GM12892 (cell line): ENCODE data around the gene STRA6.

ENCODE experiments used
- DNase-seq: peaks from one replicate; pipeline ENCODE4 v3.0.0; 2011; ENCODE audit not compliant: insufficient read length
- FAIRE-seq: peaks from 2 replicates; lab custom pipeline; 2011; peaks lifted over from hg19 to GRCh38; lab: Jason Lieb, UNC
- POLR2A ChIP-seq: IDR thresholded peaks from 2 replicates; pipeline ENCODE4 v1.6.1; 2011; ENCODE audit warnings: low read depth, low read length, control low read depth
- POLR2AphosphoS5 ChIP-seq: IDR thresholded peaks from 2 replicates; pipeline ENCODE4 v1.6.1; 2011; ENCODE audit warnings: low read depth, low read length, control low read depth
- TAF1 ChIP-seq: IDR thresholded peaks from 2 replicates; pipeline ENCODE4 v1.6.1; 2011; ENCODE audit warnings: low read depth, mild to moderate bottlenecking, control low read depth, low read length, borderline replicate concordance

STRA6 gene

GRCh38 chr15:74211656-74212055 is 9.1 kb upstream of the STRA6 start:
- no peak for TF ChIP-seq POLR2AphosphoS5
- TF ChIP-seq POLR2A = no peak
- no peak for TF ChIP-seq TAF1
- DNase-seq (no peak), FAIRE-seq (peak; percentile 33)

DNA sequence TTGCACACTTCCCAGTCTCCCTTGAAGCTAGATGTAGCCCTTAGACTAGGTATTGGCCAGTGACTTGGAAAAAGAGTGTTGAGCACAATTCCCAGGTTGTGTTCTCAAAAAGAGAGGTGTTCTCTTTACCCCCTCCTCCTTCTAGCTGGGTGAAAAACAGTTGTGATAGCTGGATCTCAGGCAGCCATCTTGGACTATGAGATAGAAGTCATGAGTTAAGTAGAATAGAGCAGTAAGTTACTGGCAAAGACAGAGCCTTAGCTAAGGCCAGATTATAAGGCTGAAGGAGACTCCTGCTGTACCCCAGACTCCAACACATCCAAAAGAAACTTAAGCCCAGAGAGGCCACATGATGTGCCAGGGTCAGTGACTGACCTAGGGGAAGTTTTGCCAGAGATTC is 8.1 kb upstream of the STRA6 start:
- FAIRE-seq (no peak), DNase-seq (no peak)
- TF ChIP-seq TAF1 (no peak), POLR2AphosphoS5 (no peak), POLR2A (no peak)

GRCh38 chr15:74209997-74210671 is 7.5 kb upstream of the STRA6 start:
- TF ChIP-seq TAF1 (no peak), POLR2A (no peak), POLR2AphosphoS5 (no peak)
- peak; percentile 81 for FAIRE-seq
- no peak for DNase-seq

GRCh38 chr15:74209560-74209958 is 7.0 kb upstream of the STRA6 start:
- FAIRE-seq = no peak

DNA sequence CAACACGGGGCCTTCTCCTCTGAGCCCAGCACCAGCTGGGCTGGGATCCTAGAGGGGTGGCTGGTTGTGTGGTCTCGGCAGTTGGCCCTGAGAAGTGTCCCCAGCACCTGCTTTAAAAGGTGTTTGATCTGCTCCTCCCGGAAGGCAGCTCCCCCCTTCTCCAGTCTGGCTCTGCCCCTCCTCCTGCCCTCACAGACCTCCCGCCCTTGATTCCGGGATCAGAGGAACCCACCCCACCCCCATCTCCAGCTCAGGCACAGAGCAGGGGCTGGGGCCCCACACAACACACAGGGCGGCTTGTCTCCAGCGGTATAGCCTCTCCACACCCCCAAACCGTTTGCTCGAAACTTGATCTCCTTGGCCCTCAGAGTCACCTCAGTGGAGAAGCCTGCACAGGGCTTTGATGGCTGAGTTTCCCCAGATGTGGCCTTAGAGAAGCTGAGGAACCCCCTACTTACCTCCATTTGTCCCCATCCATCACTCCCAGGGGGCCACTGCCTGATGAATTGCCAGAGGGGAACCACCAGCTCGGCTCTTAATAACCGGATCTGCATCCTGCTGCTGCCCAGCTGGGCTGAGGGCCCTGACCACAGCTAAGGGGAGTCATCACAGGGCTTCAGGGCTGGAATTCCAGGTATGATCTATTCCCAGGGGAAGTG is 6.4 kb upstream of the STRA6 start:
- FAIRE-seq = no peak
- TF ChIP-seq TAF1 (no peak), POLR2A (no peak), POLR2AphosphoS5 (no peak)
- DNase-seq = no peak

More at GRCh38 chr15:74209560-74209958, 7.0 kb upstream of the STRA6 start:
- TF ChIP-seq TAF1 = no peak
- no peak for TF ChIP-seq POLR2A
- no peak for TF ChIP-seq POLR2AphosphoS5
- DNase-seq = no peak

GRCh38 chr15:74208496-74208895 is 5.9 kb upstream of the STRA6 start:
- no peak for FAIRE-seq
- DNase-seq = no peak
- TF ChIP-seq POLR2AphosphoS5 = no peak
- TF ChIP-seq TAF1 = no peak
- TF ChIP-seq POLR2A = no peak

DNA sequence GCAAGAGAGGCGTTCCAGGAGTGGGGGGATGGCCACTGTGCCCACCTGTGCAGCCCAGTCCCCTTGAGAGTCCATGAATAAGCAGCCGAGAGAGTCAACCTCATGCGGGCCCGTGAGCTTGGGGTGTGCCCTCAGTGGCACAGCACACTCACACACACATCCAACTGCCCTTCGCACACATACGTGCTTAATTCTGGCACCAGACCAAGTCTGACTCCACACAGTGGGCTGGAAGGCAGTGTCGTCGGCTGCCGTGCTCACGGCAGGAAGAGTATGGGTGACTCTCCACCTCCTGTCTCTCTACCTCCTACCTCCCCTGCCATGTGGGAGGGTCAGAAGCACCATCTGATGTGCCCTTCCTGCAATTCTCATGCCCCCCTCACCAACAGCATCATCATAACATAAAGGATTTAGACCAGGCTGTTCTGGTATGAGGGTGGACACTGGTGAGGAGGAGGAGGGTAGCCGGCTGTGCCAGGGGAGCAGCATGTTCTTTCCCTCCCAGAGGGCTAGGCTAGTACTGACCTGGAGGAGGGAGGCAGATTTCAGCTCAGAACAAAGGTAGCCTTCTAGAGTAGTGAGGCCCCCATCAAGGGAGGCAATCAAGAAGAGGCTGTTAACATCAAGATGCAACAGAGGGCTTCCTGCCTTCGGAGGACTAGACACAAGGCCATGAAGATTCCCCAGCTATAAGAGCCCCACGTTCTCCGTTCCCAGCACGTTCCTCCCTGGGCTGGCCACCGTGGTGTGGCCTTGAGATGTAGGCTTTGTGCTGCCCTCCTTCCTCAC is 5.3 kb upstream of the STRA6 start:
- no peak for FAIRE-seq
- TF ChIP-seq POLR2AphosphoS5 (no peak), TAF1 (no peak), POLR2A (no peak)
- no peak for DNase-seq

DNA sequence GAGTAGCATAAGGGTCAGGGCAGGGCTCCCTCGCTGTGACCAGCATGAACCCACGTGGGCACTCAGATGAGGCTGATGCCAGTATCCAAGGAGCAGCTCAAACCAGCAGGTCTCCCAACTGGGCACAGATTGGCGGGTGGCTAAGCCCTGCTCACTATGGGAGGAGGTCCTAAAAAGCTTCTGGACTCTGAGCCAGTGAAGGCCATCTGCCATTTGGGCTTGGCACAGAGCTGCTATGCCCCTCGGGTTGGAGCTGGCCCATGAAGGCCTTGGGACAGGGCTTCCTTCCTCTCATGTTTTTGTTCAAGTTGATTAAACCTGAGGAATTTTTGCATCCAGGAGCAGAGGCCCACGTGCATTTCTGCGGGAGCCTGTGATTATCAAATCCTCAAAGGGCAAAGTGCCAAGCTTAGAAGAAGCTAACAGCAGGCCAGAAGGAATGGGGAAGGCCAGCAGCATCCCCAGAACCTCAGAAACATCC is 4.3 kb upstream of the STRA6 start:
- TF ChIP-seq POLR2A = no peak
- no peak for TF ChIP-seq TAF1
- no peak for TF ChIP-seq POLR2AphosphoS5
- FAIRE-seq = no peak
- DNase-seq = no peak

- FAIRE-seq (no peak), DNase-seq (no peak)
- TF ChIP-seq POLR2A = no peak
- TF ChIP-seq TAF1 = no peak
- TF ChIP-seq POLR2AphosphoS5 = no peak
Observed at GRCh38 chr15:74205582-74205947, 3.0 kb upstream of the STRA6 start.

DNA sequence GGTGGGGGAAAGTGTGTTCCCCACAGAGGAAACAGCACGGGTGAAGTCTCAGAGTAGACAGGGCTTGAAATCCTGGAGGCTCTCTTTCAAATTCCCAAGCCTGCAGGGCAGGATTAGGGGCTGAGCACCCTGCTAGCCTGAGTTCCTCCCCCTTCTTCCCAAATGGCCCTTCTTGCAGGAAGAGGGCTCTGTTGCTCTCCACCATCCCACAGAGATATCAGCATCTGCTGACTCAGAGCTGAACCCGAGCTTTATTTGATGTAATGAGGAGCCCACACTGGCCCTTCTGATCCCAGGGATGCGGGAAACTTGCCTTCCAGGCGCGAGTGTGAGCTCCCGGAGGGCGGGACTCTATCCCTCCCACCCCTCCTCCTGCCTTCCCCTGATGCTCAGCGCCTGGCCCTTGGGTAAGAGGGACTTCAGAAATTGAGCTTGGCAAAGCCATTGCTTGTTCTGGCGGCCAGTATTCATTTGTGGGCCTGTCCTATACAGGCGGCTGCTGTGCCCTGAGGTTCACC is 1.4 kb upstream of the STRA6 start:
- TF ChIP-seq POLR2A (no peak), TAF1 (no peak), POLR2AphosphoS5 (no peak)
- DNase-seq (no peak), FAIRE-seq (no peak)
